CD4-positive, alpha-beta T cell (primary cell): ENCODE data around the gene SHANK1. TPM values are rescaled to one million over a fixed set of nuclear protein-coding genes. Genes with fewer than 3 reads are reported as not detected.

Experiments used
- ATAC-seq: fragments of 200-7000 bp; cut with Tn5 transposase; one replicate; pipeline ENCODE4 v1.10.0; 2022; ENCODE audit warnings: mild to moderate bottlenecking; ENCODE audit not compliant: poor library complexity
- CTCF ChIA-PET: fragments of 350-600 bp; sonication (Branson Sonifier 250); formaldehyde crosslinking; loops from one replicate; lab custom pipeline; 2021; ENCODE audit warnings: antibody characterized with exemption, inconsistent platforms; lab: Charles Lee
- POLR2A ChIA-PET: fragments of 350-600 bp; sonication (Branson Sonifier 250); formaldehyde crosslinking; loops from one replicate; lab custom pipeline; 2021; ENCODE audit warnings: antibody characterized with exemption, inconsistent platforms; lab: Charles Lee
- DNase-seq, 14 experiments: peaks; one replicate each; pipeline ENCODE4 v3.0.0-alpha.2; 2013 to 2020; ENCODE audit warnings: mixed read lengths in 2 of 14
- H3K27ac ChIP-seq, 2 donors: one replicate each; pipeline versions ENCODE4 v1.5.1 to v1.7.0; 2013; ENCODE audit warnings: low read length in 2 of 2, low read depth in 1 of 2, mild to moderate bottlenecking in 1 of 2
- H3K27me3 ChIP-seq, 2 experiments: 1 replicate in 1 of 2; 2 replicates in 1 of 2; pipeline versions ENCODE4 v1.6.1 to v1.7.0; 2013; ENCODE audit warnings: low read length in 2 of 2, control low read depth in 1 of 2, mild to moderate bottlenecking in 1 of 2, moderate library complexity in 1 of 2; ENCODE audit not compliant: insufficient read depth in 2 of 2, control insufficient read depth in 1 of 2
- H3K36me3 ChIP-seq: one replicate; pipeline ENCODE4 v1.6.1; 2013; ENCODE audit warnings: low read length, control low read depth; ENCODE audit not compliant: insufficient read depth
- H3K4me1 ChIP-seq: one replicate; pipeline ENCODE4 v1.6.1; 2013; ENCODE audit warnings: low read length, control low read depth; ENCODE audit not compliant: insufficient read depth
- H3K4me3 ChIP-seq: one replicate; pipeline ENCODE4 v1.5.1; 2013; ENCODE audit warnings: mild to moderate bottlenecking, low read length, moderate library complexity
- H3K9me3 ChIP-seq, 2 experiments: 1 replicate in 1 of 2; 2 replicates in 1 of 2; pipeline versions ENCODE4 v1.6.1 to v1.7.0; 2013; ENCODE audit warnings: low read length in 2 of 2, mild to moderate bottlenecking in 2 of 2, control low read depth in 1 of 2, moderate library complexity in 1 of 2; ENCODE audit not compliant: control insufficient read depth in 1 of 2, insufficient read depth in 1 of 2
- H3K27ac Mint-ChIP-seq: one replicate; pipeline ENCODE4 v1.8.0; 2020; ENCODE audit warnings: mixed read lengths
- H3K27me3 Mint-ChIP-seq: one replicate; pipeline ENCODE4 v1.8.0; 2021; ENCODE audit warnings: mixed read lengths
- H3K36me3 Mint-ChIP-seq: one replicate; pipeline ENCODE4 v1.8.0; 2021; ENCODE audit warnings: low read depth, mixed read lengths
- H3K4me1 Mint-ChIP-seq: one replicate; pipeline ENCODE4 v1.8.0; 2021; ENCODE audit warnings: low read depth, mixed read lengths
- H3K4me3 Mint-ChIP-seq: one replicate; pipeline ENCODE4 v1.8.0; 2020; ENCODE audit warnings: mild to moderate bottlenecking, mixed read lengths
- H3K9me3 Mint-ChIP-seq: one replicate; pipeline ENCODE4 v1.8.0; 2020; ENCODE audit warnings: mixed read lengths
- intact Hi-C, 2 experiments: fragments of 100-400 bp; cut with DNase I in 1 of 2; cut with micrococcal nuclease in 1 of 2; formaldehyde crosslinking; loops; one replicate each; pipeline versions ENCODE4 v1.15.1 to v1.9.0; 2023 to 2025; cut with DNase I, micrococcal nuclease
- total RNA-seq, 174 experiments: library from RNA in 2 of 174; stranded (reverse) in 2 of 174; gene quantifications; one replicate each; pipeline ENCODE4 v1.2.3 and lab custom pipeline; 2021 to 2026
- TF ChIP-seq, protein P1 (sequence below): fragments of 200-600 bp; IDR thresholded peaks from one replicate; pipeline ENCODE4 v1.8.0; 2022; ENCODE audit warnings: antibody characterized with exemption, mild to moderate bottlenecking

SHANK1 gene
- total RNA-seq, 2 experiments from 2014 or later, result not detected

DNA sequence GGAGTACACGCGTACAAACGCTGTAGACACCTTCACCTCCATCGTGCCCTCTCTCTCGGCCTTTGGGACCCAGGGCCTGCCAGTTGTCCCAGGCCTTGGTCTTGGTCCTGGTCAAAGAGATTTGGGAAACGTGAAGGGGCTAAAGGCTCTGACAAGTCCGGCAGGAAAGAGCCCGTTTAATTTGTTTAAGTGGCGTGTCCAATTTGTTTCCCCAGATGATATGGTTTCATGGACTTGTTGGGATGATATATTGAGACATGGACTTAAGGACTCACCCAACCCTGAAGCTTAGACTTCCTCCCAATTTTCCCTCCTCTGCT, 6.3 kb upstream of the SHANK1 start:
- Histone ChIP-seq H3K36me3 (no peaks in the 10 kb centered on the region), H3K4me3 (peak overlapping the region; percentile 54), H3K27ac (no peak overlapping the region), H3K9me3 (peaks cover 0 to 65% of the 10 kb centered on the region in 2 experiments), H3K4me1 (peaks cover 34% of the 10 kb centered on the region), H3K27me3 (peaks cover 50 to 57% of the 10 kb centered on the region in 2 experiments)
- DNase-seq (no peak), ATAC-seq (no peak)
- peaks cover 42% of the 10 kb centered on the region for H3K27me3 Mint-ChIP-seq
- no peak overlapping the region for H3K27ac Mint-ChIP-seq
- TF ChIP-seq, protein P1, sequence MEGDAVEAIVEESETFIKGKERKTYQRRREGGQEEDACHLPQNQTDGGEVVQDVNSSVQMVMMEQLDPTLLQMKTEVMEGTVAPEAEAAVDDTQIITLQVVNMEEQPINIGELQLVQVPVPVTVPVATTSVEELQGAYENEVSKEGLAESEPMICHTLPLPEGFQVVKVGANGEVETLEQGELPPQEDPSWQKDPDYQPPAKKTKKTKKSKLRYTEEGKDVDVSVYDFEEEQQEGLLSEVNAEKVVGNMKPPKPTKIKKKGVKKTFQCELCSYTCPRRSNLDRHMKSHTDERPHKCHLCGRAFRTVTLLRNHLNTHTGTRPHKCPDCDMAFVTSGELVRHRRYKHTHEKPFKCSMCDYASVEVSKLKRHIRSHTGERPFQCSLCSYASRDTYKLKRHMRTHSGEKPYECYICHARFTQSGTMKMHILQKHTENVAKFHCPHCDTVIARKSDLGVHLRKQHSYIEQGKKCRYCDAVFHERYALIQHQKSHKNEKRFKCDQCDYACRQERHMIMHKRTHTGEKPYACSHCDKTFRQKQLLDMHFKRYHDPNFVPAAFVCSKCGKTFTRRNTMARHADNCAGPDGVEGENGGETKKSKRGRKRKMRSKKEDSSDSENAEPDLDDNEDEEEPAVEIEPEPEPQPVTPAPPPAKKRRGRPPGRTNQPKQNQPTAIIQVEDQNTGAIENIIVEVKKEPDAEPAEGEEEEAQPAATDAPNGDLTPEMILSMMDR, result no peak
- peaks cover 26% of the 10 kb centered on the region for H3K4me1 Mint-ChIP-seq
- intact Hi-C loops, result loop anchor here (2.0 to 10.0 kb wide), 3 partner anchors 56 to 391 kb away; no protein-coding TSS in a partner anchor
- ChIA-PET POLR2A (no interaction called here), CTCF (no interaction called here)
- peak overlapping the region; percentile 87 for H3K4me3 Mint-ChIP-seq
- H3K9me3 Mint-ChIP-seq, result no peaks in the 10 kb centered on the region
- H3K36me3 Mint-ChIP-seq, result no peaks in the 10 kb centered on the region

DNA sequence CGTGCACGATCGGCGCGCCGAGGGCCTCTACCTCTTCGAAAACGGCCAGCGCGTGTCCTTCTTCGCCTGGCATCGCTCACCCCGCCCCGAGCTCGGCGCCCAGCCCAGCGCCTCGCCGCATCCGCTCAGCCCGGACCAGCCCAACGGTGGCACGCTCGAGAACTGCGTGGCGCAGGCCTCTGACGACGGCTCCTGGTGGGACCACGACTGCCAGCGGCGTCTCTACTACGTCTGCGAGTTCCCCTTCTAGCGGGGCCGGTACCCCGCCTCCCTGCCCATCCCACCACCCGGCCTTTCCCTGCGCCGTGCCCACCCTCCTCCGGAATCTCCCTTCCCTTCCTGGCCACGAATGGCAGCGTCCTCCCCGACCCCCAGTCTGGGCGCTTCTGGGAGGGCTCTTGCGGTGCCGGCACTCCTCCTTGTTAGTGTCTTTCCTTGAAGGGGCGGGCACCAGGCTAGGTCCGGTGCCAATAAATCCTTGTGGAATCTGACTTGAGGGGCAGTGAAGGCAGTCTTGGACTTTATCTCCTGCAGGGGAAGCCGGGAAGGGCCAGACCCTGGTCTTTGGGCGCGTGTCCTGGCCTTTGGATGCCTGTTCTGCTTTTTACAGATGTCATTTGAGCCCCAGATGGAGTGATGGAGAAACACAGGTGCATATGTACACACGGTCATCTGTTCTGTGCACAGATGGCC, 5.8 kb upstream of the SHANK1 start:
- H3K27me3 Mint-ChIP-seq, result peaks cover 47% of the 10 kb centered on the region
- ChIA-PET POLR2A (interaction anchor here (1.0 to 1.5 kb wide), 6 partner anchors 25 to 368 kb away, joined by 3 to 20 read pairs (median 7); partner anchors contain the start of genes JOSD2, NR1H2 and POLD1), CTCF (no interaction called here)
- Histone ChIP-seq H3K4me1 (peaks cover 34% of the 10 kb centered on the region), H3K27ac (peak overlapping the region in 1 of 2 donors; percentile 41), H3K27me3 (peaks cover 55 to 62% of the 10 kb centered on the region in 2 experiments), H3K9me3 (peaks cover 0 to 66% of the 10 kb centered on the region in 2 experiments), H3K36me3 (no peaks in the 10 kb centered on the region), H3K4me3 (peak overlapping the region; percentile 54)
- H3K4me3 Mint-ChIP-seq, result peak overlapping the region; percentile 87
- TF ChIP-seq, protein P1, result no peak
- no peaks in the 10 kb centered on the region for H3K9me3 Mint-ChIP-seq
- peaks cover 31% of the 10 kb centered on the region for H3K4me1 Mint-ChIP-seq
- no peak for DNase-seq
- ATAC-seq, result peak; percentile 45
- intact Hi-C loops, result loop anchor here (2.0 to 10.0 kb wide), 3 partner anchors 57 to 391 kb away; no protein-coding TSS in a partner anchor
- H3K27ac Mint-ChIP-seq, result peak overlapping the region; percentile 70
- no peaks in the 10 kb centered on the region for H3K36me3 Mint-ChIP-seq

GRCh38 chr19:50724522-50725217, 5.1 kb upstream of the SHANK1 start:
- Histone ChIP-seq H3K36me3 (no peaks in the 10 kb centered on the region), H3K27ac (peak overlapping the region in 1 of 2 donors; percentile 41), H3K27me3 (peaks cover 59 to 66% of the 10 kb centered on the region in 2 experiments), H3K9me3 (peaks cover 0 to 66% of the 10 kb centered on the region in 2 experiments), H3K4me1 (peaks cover 34% of the 10 kb centered on the region), H3K4me3 (peak overlapping the region; percentile 54)
- H3K9me3 Mint-ChIP-seq, result no peaks in the 10 kb centered on the region
- ChIA-PET POLR2A (interaction anchor here (0.6 to 1.5 kb wide), 8 partner anchors 11 to 367 kb away, joined by 3 to 20 read pairs (median 4); partner anchors contain the start of genes JOSD2, NR1H2 and POLD1), CTCF (interaction anchor here (0.5 to 1.1 kb wide), 2 partner anchors 56 to 76 kb away, joined by 3 read pairs; no protein-coding TSS in a partner anchor)
- ATAC-seq (peak; percentile 84), DNase-seq (peak; percentile 75 to 97 (median 88))
- H3K4me1 Mint-ChIP-seq, result peaks cover 36% of the 10 kb centered on the region
- TF ChIP-seq, protein P1, result peak; percentile 50
- no peaks in the 10 kb centered on the region for H3K36me3 Mint-ChIP-seq
- intact Hi-C loops, result loop anchor here (2.0 to 10.0 kb wide), 4 partner anchors 58 to 390 kb away; no protein-coding TSS in a partner anchor
- peak overlapping the region; percentile 87 for H3K4me3 Mint-ChIP-seq
- peaks cover 52% of the 10 kb centered on the region for H3K27me3 Mint-ChIP-seq
- H3K27ac Mint-ChIP-seq, result peak overlapping the region; percentile 70
